Kasumi-1 (cell line): ENCODE results near the gene SH3RF3.

Experiments
- DNase-seq, 2 experiments: peaks; one replicate each; lab custom pipeline; 2025; lab: John Stamatoyannopoulos, UW

Gene SH3RF3

GRCh38 chr2:109454304-109454703, 325.3 kb downstream of the SH3RF3 start:
- DNase-seq, result no peak

- DNase-seq, result no peak
Observed at GRCh38 chr2:109454765-109455394, 325.9 kb downstream of the SH3RF3 start.

- DNase-seq, result no peak
Observed at GRCh38 chr2:109455731-109456691, 327.0 kb downstream of the SH3RF3 start.

- DNase-seq, result no peak
Observed at GRCh38 chr2:109456776-109457175, 327.8 kb downstream of the SH3RF3 start.

GRCh38 chr2:109457366-109457765, 328.4 kb downstream of the SH3RF3 start:
- no peak for DNase-seq

GRCh38 chr2:109457794-109458193, 328.8 kb downstream of the SH3RF3 start:
- DNase-seq, result no peak

GRCh38 chr2:109458512-109458911, 329.5 kb downstream of the SH3RF3 start:
- DNase-seq, result no peak

GRCh38 chr2:109459485-109459884, 330.5 kb downstream of the SH3RF3 start:
- DNase-seq, result no peak

- no peak for DNase-seq
Observed at GRCh38 chr2:109460553-109461324, 331.7 kb downstream of the SH3RF3 start.

- DNase-seq, result no peak
Observed at GRCh38 chr2:109463236-109463635, 334.2 kb downstream of the SH3RF3 start.

GRCh38 chr2:109463891-109464290, 334.9 kb downstream of the SH3RF3 start:
- no peak for DNase-seq

- DNase-seq, result no peak
Observed at GRCh38 chr2:109466674-109467575, 337.9 kb downstream of the SH3RF3 start.

GRCh38 chr2:109467701-109468100, 338.7 kb downstream of the SH3RF3 start:
- DNase-seq, result no peak

- DNase-seq, result no peak
Observed at GRCh38 chr2:109468893-109469292, 339.9 kb downstream of the SH3RF3 start.

- no peak for DNase-seq
Observed at GRCh38 chr2:109471658-109472057, 342.7 kb downstream of the SH3RF3 start.

GRCh38 chr2:109472331-109472959, 343.4 kb downstream of the SH3RF3 start:
- no peak for DNase-seq

GRCh38 chr2:109472974-109473373, 344.0 kb downstream of the SH3RF3 start:
- DNase-seq, result no peak

GRCh38 chr2:109473616-109474318, 344.8 kb downstream of the SH3RF3 start:
- DNase-seq, result no peak

- DNase-seq, result no peak
Observed at GRCh38 chr2:109474319-109474825, 345.4 kb downstream of the SH3RF3 start.
